GM21367 (cell line): ENCODE measurements around the gene ARHGAP45.

ENCODE experiments used
- ATAC-seq: cut with Tn5 transposase; IDR thresholded peaks from one replicate; pipeline ENCODE4 v1.9.1; 2021; ENCODE audit not compliant: unreplicated experiment

Gene ARHGAP45

DNA sequence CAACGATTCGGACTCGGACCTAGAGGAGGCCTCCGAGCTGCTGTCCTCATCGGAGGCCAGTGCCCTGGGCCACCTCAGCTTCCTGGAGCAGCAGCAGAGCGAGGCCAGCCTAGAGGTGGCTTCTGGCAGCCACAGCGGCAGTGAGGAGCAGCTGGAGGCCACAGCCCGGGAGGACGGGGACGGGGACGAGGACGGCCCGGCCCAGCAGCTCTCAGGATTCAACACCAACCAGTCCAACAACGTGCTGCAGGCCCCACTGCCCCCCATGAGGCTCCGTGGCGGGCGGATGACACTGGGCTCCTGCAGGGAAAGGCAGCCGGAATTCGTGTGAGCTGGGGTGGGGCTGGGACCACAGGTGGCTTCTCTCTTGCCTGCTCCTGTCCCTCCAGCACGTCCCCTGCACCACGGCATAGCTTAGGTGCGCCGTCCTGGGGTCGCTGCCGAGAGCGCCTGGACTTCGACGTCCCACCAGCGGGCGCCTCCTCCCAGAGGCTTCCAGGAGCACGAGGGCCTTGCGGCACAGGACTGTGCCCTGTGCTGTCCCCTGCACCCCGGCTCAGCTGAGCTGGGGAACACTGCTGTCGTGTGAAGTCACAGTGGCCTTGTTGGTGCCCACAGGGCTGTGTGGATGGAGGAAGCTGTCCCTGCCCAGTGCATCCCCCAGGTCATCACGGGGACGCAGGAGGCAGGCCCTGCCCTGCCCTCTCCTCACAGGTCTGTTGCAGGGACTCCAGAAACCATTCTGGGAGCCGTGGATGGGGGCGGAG is 18.9 kb downstream of the ARHGAP45 start:
- no peak for ATAC-seq

GRCh38 chr19:1086613-1087012 is 19.6 kb downstream of the ARHGAP45 start:
- no peak for ATAC-seq

DNA sequence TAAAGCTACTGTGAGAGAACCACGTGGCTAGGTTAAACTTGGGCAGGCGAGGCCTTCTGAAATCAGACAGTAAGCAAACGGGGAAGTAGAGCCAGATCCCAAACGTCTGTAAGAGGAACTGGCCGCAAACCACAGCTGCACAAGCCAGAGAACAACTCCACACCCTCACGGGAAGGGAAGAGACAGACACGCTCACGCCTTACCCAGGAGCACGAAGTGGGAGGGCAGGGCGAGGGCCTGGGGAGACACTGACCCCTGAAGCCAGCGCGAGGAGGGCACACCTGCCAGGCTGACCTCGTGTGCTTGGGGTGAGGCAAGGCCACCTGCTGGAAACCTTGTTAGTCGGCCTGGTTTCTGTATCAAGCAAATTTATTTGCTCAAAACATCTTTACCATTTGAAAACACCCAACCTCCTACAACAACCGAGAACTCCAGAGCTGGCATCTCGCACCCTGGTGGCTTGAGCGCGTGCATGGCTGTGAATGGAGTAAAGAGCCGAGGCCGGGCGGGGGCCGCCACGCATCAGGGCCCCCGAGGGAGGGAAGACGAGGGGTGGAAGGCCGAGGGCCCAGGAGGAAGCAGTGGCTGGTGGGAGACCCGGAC is 20.9 kb downstream of the ARHGAP45 start:
- no peak for ATAC-seq

DNA sequence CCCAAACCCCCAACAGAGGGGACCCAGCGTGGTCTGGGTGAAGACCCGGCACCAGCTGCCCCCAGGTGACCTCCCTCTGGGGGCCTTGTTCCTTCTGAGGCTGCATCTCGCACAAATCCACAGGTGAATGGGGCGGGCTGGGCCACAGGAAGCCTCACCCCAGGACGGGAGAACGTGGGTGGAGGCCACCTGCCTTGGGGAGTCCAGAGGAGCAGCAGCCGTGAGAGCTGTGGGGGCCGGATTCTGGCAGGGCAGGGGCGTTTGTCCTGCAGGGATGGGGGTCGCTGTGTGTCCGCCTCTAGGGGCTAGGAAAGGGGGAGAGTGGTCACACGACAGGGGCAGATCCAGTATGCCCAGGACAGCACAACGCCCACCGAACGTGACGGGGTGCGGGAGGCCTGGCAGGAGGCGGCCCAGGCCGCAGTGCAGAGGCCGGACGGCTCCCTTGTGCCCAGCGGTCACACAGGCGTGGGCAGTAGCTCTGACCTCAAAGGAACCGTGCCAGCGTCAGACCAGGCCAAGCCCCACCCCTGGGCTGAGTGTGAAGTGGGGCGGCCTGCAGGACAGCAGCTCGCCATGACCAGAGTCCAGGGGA is 21.5 kb downstream of the ARHGAP45 start:
- no peak for ATAC-seq

DNA sequence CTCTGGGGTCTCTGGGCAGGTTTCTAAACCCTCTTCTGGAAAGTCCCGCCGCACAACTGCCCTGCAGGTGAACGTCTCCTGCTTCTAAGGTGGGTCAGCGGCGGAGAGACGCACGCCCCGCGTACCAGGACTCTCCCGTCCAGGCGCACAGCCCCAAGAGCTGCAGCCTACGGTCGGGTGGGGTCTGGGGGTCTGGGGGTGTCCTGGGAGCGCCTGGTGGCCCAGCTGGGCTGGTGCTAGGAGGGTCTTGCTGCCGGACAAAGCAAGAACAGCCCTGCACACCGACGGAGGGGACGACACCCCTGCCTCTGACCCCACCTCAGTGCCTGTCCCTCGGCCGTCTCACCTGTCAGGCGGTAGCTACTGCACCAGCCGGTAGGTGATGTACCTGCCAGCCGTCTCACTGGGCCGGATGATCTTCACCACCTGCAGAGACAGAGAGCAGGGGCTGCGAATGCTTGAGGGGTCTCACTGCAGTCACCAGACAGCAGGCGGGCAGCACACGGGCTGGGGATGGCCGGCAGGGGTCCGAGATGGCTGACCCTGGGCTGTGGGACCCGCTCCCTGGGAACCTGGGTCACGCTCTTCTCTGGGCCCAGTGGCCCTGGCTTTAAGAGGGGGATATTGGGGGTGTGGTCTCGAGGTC is 22.3 kb downstream of the ARHGAP45 start:
- ATAC-seq = no peak

DNA sequence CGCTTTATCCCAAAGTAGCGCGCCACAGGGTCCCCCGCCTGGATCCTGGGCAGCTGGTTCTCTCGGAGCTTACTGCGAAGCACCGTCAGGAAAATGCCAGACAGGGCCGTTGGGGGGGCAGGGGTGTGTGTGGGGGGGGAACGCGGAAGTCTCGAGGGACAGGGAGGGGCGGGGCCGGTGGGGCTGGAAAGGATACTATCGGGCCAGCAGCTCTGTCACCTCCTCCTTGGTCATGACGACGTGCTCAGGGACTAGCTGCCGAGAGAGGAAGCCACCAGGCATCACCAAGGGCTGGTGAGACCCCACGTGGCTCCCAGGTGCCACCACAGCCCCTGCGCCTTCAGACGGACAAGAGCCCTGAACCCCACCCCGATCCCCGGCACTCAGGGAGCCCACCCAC is 22.9 kb downstream of the ARHGAP45 start:
- ATAC-seq = no peak

GRCh38 chr19:1090731-1091543 is 24.0 kb downstream of the ARHGAP45 start:
- ATAC-seq = no peak

DNA sequence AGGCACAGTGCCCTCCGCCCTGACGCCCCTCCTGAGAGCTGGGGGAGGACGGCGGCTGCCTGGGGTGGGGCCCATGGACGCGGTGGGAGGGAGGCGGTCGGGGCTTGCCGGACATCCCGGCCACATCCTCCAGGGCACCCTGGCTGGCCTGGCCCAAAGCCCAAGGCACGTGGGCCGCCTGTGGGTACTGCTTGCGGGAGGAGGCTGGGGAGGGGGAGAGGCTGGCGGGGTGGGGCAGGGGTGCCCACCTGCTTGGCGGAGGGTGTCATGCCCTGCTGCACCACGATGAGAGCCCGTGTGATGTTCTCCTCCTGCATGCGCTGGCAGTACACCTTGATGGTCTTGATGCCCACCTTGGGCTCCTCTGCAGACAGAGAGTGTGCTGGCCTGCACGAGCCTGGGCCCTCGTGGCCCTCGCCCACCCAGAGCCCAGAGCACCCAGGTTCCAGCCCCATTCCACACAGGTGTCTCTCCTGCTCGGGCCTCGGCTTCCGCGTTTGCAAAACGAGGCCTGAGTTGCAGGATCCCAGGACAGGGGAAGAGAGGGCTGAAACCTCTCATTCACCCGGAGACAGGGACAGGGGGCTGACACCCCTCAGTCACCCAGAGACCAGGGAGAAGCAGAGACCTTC is 24.7 kb downstream of the ARHGAP45 start:
- no peak for ATAC-seq

GRCh38 chr19:1093330-1093729 is 26.4 kb downstream of the ARHGAP45 start:
- ATAC-seq = no peak

DNA sequence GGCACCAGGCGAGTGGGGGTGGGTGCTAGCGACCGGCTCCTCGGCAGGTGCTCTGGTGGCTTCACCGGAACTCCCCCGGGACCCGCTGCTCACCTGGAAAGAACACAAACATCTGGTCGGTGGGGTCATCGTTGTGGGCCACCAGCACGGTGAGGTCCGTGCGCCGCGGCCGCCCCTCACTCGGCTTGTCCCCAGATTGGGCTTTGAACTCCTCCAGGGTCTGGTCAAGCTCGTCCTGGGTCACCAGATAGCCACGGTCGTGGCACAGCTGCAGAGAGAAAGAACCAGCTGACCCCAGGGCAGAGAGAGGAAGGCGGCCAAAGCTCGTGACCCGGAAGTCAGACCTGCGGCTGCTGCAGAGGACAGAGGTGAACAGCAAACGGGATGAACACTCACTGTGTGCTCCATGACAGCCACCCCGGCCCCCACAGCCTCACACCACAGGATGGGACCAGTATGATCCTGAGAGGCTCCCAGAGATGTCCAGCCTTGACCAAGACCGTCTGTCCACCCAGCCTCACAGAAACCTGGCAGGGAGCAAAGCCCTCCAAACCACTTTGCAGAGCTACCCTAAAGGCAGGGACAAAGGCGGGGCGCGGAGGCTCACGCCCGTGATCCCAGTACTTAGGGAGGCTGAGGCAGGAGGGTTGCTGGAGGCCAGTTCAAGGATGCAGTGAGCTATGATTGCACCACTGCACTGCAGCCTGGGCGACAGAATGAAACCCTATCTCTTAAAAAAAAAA is 27.0 kb downstream of the ARHGAP45 start:
- ATAC-seq = no peak

GRCh38 chr19:1094655-1094977 is 27.6 kb downstream of the ARHGAP45 start:
- no peak for ATAC-seq

DNA sequence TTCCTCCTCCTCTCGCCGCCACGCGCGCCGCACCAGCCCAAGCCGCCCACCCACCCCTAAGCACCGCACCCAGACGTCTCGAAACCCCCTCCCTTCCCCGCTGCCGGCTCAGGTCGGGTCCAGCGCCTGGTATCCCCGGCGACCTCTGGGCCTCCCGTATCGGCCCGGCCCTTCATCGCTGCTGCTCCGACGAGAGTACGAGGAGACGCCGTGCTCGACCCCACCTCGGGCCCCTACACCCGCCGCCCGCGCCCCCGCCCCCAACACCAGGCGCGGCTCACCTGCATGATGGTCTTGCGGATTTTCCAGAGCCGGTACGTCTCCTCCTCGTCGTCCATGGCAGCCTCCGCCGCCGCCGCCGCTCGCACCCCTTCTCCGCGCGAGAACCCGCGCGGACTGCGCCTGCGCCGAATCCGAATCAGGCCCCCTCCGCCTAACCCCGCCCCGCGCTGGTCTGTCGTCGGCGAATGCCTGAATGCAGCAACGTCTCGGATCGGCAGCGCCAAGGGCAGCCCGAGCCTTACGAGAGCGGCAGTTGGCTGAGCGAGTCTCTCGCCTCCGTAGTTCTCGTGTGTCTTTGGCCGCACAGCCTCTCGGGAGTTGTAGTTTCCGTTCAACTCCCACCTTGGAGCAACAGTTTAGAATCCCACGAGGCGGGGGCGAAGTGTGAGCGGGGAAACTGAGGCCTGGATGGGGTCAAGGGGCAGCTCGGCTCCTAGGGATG is 28.2 kb downstream of the ARHGAP45 start, which contains the start of gene POLR2E:
TSS of gene POLR2E (minus strand) at position 398 of the 724 bp plus-strand sequence. CDS start at position 338, 60 bp downstream.
- ATAC-seq = peak; percentile 75

DNA sequence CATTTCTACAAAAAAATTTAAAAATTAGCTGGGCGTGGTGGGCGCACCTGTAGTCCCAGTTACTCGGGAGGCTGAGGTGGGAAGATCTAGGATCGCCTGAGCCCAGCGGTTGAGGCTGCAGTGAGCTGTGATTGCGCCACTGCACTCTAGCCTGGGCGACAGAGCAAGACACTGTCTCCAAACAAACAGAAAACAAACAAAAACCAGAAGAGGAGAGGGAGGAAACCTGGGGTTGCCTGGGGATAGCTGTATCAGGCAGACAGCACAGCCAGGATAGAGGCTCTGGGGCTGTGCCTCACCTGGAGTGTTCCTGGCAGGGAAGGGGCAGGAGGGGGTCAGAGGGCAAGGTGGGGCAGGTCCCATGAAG is 30.8 kb downstream of the ARHGAP45 start:
- no peak for ATAC-seq

DNA sequence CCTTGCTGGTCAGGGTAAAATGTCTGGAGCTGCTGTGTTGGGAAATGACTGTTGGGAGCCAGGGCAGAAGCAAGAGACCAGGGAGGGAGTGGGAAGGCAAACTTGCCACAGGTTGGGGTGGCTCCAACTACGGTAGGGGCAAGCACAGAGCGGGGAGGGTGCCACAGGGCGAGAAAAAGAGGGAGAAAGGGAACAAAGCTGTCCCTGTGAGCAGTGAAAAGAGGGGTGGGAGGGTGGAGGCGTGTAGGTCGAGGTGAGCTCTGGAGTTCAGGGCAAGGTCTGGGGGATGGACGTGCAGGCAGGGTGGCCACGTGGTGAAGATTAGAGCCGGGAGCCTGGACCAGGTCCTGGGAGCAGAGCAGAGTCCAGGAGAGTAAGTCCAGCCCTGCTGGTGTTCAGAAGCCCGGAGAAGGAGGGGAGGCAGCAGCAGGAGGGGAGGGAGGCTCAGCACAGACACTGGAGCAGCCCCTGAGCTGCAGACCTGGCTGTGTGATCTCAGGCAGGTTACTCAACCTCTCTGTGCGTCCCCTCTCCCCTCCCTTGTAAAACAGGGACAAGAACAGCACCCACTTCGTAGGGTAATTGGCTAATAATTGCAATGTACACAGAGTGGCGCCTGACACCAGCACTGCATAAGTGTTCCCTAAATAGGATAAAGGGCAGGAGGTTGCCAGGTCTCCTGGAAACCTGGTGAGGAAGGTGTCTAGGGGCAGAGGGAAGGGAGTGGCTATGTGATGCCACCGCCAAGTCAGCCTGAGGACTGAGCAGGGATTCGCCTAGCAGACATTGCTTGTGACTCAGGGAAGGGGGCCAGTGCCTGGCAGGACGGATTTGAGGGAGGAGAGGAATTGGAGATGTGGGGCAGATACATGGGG is 31.4 kb downstream of the ARHGAP45 start:
- no peak for ATAC-seq

GRCh38 chr19:1101337-1101698 is 34.4 kb downstream of the ARHGAP45 start:
- ATAC-seq = no peak

GRCh38 chr19:1102407-1103131 is 35.6 kb downstream of the ARHGAP45 start:
- ATAC-seq = no peak

DNA sequence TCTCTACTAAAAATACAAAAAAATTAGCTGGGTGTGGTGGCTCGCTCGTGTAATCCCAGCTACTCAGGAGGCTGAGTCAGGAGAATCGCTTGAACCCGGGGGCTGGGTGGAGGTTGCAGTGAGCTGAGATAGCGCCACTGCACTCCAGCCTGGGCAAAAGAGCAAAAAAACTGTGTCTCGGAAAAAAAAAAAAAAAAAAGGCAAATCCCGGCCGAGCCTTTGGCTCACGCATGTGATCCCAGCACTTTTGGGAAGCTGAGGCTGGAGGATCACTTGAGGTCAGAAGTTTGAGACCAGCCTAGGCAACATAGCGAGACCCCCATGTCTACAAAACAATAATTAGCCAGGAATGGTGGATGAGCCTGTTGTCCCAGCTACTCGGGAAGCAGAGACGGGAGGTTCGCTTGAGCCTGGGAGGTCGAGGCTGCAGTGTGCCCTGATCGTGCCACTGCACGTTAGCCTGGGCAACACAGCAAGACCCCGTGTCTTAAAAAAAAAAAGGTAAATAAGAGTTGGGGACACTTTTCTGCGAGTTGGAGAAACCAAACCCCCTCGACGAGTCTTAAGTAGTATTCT is 36.3 kb downstream of the ARHGAP45 start:
- ATAC-seq = no peak
